HG03139 (cell line): ENCODE measurements around the gene RSPH6A.
A peak's percentile ranks its signal among the peaks of the same experiment; 100 is the strongest.

ENCODE experiments used
- ATAC-seq: cut with Tn5 transposase; IDR thresholded peaks from one replicate; pipeline ENCODE4 v1.9.1; 2021; ENCODE audit not compliant: unreplicated experiment

RSPH6A gene

GRCh38 chr19:45825917-45826893, 11.1 kb upstream of the RSPH6A start:
- no peak for ATAC-seq

GRCh38 chr19:45825263-45825605, 10.1 kb upstream of the RSPH6A start:
- ATAC-seq: no peak

GRCh38 chr19:45824531-45825262, 9.6 kb upstream of the RSPH6A start:
- ATAC-seq: no peak

GRCh38 chr19:45824041-45824471, 8.9 kb upstream of the RSPH6A start:
- no peak for ATAC-seq

GRCh38 chr19:45823182-45823581, 8.1 kb upstream of the RSPH6A start:
- no peak for ATAC-seq

GRCh38 chr19:45822716-45823115, 7.6 kb upstream of the RSPH6A start:
- ATAC-seq: no peak

- ATAC-seq: no peak
Measured at GRCh38 chr19:45821570-45821969, 6.5 kb upstream of the RSPH6A start.

GRCh38 chr19:45821103-45821521, 6.0 kb upstream of the RSPH6A start:
- ATAC-seq: no peak

GRCh38 chr19:45820413-45821102, 5.5 kb upstream of the RSPH6A start:
- ATAC-seq: no peak

- no peak for ATAC-seq
Measured at GRCh38 chr19:45819769-45820168, 4.7 kb upstream of the RSPH6A start.

- ATAC-seq: no peak
Measured at GRCh38 chr19:45817725-45818301, 2.7 kb upstream of the RSPH6A start.

- peak; percentile 73 for ATAC-seq
Measured at GRCh38 chr19:45817010-45817724, 2.1 kb upstream of the RSPH6A start.

GRCh38 chr19:45816236-45817009, 1.3 kb upstream of the RSPH6A start:
- no peak for ATAC-seq

GRCh38 chr19:45815481-45816216, 541 bp upstream of the RSPH6A start:
- ATAC-seq: no peak

GRCh38 chr19:45814166-45814780, 835 bp downstream of the RSPH6A start:
- ATAC-seq: no peak

GRCh38 chr19:45812297-45812696, 2.8 kb downstream of the RSPH6A start:
- ATAC-seq: no peak

- no peak for ATAC-seq
Measured at GRCh38 chr19:45809643-45810159, 5.4 kb downstream of the RSPH6A start.

GRCh38 chr19:45805719-45806118, 9.4 kb downstream of the RSPH6A start:
- no peak for ATAC-seq

- ATAC-seq: no peak
Measured at GRCh38 chr19:45804959-45805230, 10.2 kb downstream of the RSPH6A start.
